HG03097 (cell line): ENCODE data around the gene LPAR2.
"Not testable (repeated sequence)": the region's sequence is repeated elsewhere in the genome, so short reads cannot be mapped to it uniquely, and the experiment has no call there.

Experiments
- ATAC-seq: cut with Tn5 transposase; IDR thresholded peaks from one replicate; pipeline ENCODE4 v1.9.1; 2021; ENCODE audit not compliant: unreplicated experiment, low FRiP score

The LPAR2 gene

DNA sequence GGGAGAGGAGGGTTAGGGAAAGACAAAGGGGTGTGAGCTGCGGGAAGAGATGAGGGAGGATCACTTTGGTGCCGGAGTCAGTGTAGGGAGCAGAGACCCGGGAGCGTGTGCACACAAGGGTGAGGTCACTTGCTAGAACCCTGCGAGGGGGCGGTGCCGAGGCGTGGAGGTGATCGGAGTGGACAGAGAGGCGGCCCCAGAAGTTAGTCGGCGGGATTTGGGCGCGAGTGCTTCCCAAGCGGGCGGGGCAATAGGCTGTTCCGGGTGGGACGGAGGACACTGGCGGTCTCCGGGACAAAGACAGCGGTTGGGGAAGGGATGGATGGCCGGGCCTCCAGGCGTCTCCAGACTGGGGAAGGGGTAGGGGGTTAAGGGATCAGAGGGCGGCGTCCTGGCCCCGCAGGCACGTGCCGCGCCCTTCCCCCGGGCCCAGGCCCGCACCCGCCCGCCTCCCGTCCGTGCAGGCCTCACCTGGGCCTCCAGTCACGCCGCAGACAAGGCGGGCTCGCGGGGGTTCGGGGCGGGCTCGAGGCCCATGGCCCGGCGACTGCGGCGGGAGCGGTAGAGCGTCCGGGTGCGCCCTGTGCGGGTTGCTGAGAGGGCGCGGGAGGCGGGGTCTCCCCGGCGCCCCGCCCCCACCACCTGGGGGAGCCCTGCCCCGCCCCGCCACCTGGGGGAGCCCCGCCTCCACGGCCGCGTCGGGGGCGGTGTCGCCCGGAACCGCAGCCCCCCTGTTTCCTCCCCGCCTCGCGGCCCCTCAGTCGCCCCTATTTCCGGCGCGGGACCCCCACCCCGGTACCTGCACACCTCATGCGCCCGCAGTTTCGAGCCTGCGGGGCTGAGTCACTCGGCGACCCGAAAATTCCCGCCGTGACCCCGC lies at the start of gene LPAR2:
TSS of gene LPAR2 (minus strand) at position 600 of the 880 bp plus-strand sequence. CDS start 945 bp downstream, outside the sequence.
- ATAC-seq, result no peak

DNA sequence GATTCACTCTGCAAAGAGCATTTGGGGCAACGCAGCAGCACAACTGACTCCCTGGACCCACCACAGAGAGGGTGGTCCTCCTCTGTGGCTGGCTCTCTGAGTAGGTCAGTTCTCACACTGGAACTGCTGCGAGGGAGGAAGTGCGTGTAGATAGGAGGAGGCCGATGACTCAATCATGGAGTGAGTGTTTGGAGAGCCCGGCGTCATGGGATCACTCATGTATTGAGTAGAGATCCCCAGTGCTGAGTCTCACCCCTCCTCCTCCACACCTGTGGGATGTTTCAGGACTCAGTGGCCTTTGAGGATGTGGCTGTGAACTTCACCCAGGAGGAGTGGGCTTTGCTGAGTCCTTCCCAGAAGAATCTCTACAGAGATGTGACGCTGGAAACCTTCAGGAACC lies 49.6 kb upstream of the LPAR2 start:
- ATAC-seq, result no peak

DNA sequence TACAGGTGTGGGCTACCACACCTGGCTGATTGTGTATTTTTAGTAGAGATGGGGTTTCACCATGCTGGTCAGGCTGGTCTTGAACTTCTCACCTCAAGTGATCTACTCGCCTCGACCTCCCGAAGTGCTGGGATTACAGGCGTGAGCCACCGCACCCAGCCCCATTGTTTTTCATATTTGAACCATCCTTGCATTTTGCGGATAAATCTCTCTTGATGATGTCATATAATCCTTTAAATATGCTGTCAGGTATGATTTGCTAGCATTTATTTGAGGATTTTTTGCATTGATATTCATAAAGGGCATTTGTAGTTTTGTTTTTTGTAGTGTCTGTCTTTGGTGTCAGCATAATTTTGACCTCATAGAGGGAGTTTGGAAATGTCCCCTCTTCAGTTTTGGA lies 46.3 kb upstream of the LPAR2 start:
- ATAC-seq, result no peak

GRCh38 chr19:19672816-19673215 lies 44.8 kb upstream of the LPAR2 start:
- ATAC-seq, result no peak

DNA sequence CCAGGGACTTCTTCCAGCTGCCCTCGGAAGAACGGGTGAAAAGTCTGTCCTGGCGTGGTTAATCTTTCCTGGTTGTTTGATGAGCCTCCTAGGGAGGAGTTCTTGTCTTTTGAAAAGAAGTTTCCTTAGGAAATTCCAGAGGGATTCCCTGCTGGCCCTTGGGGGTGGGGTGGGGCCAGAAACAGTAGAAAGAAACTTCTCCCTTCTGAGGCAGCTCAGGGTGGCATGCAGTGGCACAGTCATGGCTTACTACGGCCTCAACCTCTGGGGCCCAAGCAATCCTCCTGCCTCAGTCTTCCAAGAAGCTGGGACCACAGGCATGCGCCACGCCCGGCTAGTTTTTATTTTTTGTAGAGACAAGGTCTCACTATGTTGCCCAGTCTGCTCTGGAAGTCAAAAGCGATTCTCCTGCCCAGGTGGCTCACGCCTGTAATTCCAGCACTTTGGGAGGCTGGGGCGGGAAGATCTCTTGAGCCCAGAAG lies 42.1 kb upstream of the LPAR2 start:
- ATAC-seq, result no peak

DNA sequence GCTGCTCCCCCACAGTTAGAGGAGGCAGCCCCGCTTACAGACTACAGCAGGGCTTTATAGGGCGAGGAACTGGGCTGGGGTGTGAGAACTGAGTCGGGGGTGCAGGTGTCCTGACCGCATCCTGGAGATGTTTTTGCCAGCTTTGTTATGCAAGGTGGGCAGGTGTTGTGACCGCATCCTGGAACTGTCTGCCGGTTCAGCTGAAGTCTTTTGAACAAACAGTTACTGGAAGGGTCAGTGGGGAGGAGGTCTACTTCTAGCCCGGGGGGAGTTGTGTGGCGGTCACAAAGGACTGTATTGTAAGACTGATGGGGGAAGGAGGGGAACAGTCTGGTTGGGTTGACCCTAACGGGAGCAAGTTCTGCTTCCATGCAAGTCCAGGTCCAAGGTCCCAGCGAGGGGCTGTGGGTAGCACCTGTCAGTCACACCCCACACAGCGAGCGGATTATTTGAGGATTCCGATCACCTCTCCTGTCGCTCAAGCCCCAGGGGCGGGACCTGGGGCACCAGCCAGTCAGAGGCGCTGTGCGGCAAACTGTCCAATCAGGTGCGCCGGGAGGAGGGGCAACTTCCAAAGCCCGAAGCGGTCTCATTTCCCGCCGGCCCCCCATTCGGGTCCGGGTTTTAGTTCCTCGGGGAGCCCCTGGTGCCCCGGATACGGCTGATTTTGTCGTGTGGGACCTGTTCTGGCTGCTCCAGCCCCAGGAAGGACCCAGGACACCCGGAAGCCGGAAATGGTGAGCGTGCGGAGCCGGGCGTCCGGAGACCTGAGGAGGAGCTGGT lies 40.4 kb upstream of the LPAR2 start, which contains the start of gene ZNF101:
TSS of gene ZNF101 (plus strand) at position 610 of the 783 bp plus-strand sequence. CDS start at position 735, 125 bp downstream.
- ATAC-seq, result peak; percentile 65

DNA sequence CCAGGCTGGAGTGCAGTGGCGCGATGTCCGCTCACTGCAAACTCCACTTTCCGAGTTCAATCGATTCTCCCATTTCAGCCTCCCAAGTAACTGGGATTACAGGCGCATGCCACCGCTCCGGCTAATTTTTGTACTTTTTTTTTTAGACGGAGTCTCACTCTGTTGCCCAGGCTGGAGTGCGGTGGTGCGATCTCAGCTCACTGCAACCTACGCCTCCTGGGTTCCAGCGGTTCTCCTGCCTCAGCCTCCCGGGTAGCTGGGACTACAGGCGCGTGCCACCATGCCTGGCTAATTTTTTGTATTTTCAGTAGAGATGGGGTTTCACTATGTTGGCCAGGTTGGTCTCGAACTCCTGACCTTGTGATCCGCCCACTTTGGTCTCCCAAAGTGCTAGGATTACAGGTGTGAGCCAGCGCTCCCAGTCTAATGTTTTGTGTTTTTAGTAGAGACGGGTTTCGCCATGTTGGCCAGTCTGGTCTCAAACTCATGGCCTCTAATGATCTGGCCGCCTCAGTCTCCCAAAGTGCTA lies 37.5 kb upstream of the LPAR2 start:
- ATAC-seq, result not testable (repeated sequence)

DNA sequence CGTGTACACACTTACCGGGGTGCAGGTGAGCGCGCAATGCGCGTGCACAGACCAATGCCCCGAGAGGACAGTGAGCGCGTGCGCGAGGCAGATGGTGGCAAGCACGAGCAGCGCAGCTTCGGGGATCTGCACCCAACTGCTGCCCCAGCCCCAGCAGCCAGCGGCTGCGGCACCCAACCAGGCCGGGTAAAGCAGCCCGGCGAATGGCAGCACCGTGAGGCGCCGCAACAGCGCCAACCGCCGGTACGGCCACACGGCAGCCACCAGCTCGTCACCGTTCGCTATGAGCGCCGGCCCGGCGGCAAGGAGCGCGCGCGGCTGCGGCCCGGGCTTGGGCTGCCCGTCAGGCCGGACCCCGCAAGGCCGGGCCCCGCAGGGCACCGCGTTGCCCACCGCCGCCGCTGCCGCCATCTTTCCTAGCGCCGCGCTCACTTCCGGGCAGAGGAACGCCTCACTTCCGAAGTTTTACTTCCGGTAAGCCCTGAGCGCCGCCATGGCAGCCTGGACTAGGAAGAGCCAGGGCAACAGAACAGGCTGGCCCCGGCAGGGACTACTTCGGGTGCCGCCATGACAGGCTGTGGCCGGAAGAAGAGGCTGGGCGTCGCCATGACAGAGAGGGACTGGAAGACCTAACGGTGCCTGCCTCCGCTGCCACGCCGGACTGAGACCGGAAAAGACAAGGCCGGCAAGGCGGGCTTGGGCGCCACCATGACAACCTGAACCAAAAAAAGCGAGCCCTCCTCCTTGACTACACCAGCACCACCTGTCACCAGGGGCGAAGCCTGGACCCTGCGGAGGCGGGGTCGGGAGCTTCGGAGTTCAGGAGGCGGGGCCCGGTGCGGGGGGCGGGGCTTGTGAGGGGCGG lies 35.5 kb upstream of the LPAR2 start, which contains the start of gene ATP13A1:
TSS of gene ATP13A1 (minus strand) at position 421 of the 865 bp plus-strand sequence. CDS start at position 411, 10 bp downstream.
- peak; percentile 62 for ATAC-seq

DNA sequence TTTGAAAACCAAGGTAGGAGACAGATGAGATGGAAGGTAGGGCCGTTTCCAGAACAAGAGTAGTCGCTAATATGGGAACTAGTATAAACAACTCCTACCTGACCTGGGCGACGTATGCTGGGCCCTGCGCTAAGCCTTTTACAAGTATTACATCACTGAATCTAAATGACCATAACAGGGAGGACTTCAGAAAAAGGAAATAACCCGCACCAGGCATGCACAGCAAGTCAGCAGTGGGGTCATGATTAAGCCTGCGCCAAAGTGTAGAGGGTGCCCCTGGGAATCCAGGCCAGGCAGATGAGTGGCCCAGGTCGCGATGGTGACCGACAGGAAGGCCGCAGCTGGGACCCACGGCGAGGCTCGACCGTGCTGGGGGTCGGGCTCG lies 34.8 kb upstream of the LPAR2 start:
- no peak for ATAC-seq

GRCh38 chr19:19662344-19662743 lies 34.3 kb upstream of the LPAR2 start:
- ATAC-seq, result no peak

DNA sequence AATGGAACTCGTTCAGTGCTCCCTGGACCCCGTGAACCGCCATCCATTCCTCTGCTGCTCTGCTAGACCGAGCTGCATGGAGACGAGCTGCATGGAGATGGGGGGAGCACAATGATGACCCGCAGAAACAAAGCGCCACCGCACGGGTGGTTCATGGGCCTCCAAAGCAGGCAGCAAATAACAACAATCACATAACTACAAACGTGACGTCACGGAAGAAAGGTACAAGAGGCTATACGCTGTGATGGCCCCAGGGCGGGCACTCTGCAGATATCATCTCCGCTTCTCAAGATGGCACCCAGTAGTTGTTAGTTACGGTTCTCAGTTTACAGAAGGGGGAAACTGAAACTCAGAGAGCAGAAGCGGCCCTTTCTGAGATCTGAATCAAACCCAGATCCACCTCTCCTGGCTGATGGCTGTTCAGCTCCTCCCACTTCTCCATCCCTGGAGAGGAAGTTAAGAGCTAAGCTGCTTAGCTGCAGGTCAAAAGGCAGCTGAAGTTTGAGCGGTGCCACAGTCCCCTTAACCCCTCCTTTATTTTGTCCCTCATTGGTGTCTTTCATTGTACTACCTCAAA lies 33.7 kb upstream of the LPAR2 start:
- peak; percentile 25 for ATAC-seq

DNA sequence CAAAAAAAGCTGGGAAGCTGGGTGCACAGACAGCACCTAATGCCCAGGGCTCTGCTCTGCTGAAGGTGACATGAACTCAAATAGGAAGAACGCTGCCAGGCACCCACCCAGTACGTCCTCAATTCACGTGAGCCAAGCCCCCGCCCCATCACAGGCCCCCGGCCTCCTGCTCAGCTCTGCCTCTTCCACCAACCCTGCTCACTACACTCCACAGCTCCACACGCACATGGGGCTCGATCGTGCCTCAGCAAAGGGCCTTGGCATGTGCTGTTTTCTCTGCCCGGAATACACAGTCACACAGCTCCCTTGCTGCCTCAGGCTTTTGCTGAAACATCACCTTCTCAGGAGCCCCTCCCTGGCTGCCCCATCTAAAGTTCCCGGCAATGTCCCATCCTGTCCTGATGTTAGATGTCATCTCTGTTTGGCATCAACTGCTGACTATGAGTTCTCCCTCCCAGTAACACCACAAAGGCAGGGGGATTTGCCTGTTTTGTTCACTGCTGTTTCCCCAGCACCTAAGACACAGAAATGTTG lies 33.2 kb upstream of the LPAR2 start:
- ATAC-seq, result no peak

GRCh38 chr19:19659646-19660245 lies 31.7 kb upstream of the LPAR2 start:
- no peak for ATAC-seq

DNA sequence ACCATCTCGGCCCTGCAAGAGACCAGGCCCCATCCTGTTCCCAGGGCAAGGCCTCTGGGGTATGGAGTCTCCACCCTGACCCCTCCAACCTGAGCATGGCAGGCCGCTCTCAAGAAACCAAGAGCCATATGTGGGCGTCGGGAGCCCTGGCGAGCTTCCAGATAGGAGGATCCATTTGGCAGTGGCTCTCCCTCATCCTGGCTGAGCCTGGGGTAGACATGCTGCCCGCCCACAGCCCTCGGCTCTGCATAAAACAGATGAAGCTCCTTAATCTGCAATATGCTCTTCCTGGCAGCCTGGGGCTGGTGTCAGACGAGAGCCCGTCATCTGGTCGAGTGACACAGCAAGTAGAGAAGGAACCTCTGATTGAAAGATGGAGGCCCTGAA lies 29.4 kb upstream of the LPAR2 start:
- ATAC-seq, result no peak

- ATAC-seq, result no peak
Measured at GRCh38 chr19:19656451-19657396, 28.7 kb upstream of the LPAR2 start.

- ATAC-seq, result no peak
Measured at GRCh38 chr19:19655641-19656343, 27.8 kb upstream of the LPAR2 start.

GRCh38 chr19:19655051-19655594 lies 27.1 kb upstream of the LPAR2 start:
- no peak for ATAC-seq
